GM10266 (cell line): ENCODE measurements around the gene KIAA1755.

Experiments used
- DNase-seq: peaks from one replicate; pipeline ENCODE4 v3.0.0; 2012; ENCODE audit errors: extremely low spot score
- CTCF ChIP-seq: IDR thresholded peaks from 2 replicates; pipeline ENCODE4 v1.5.1; 2012; ENCODE audit warnings: mild to moderate bottlenecking, low read depth; ENCODE audit not compliant: control insufficient read depth, insufficient read depth; ENCODE audit errors: missing control alignments

The KIAA1755 gene

GRCh38 chr20:38230253-38230551 is 30.3 kb downstream of the KIAA1755 start:
- no peak for DNase-seq
- TF ChIP-seq CTCF: no peak

GRCh38 chr20:38229376-38230252 is 30.9 kb downstream of the KIAA1755 start:
- peak; percentile 43 for TF ChIP-seq CTCF
- peak; percentile 46 for DNase-seq

DNA sequence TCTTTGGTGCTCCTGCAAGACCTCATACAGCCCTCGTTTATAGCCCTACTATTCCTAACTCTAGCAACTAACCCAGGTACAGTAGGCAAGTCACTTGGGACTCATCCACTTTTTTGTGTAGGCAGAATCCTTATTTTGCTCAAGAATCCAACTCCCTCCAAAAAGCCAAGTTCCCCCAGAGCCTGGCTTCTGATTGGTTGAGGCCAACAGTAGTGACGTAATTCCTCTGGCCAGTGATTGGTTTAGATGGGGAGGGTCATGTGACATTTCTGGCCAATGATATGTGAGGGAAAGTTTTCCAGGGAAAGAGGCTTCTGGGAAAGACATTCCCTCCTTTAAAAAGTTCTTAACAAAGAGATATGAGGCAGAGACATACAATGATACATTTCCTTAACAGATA is 32.1 kb downstream of the KIAA1755 start:
- no peak for DNase-seq
- TF ChIP-seq CTCF: no peak

GRCh38 chr20:38227420-38228360 is 32.8 kb downstream of the KIAA1755 start:
- TF ChIP-seq CTCF: no peak
- DNase-seq: no peak

DNA sequence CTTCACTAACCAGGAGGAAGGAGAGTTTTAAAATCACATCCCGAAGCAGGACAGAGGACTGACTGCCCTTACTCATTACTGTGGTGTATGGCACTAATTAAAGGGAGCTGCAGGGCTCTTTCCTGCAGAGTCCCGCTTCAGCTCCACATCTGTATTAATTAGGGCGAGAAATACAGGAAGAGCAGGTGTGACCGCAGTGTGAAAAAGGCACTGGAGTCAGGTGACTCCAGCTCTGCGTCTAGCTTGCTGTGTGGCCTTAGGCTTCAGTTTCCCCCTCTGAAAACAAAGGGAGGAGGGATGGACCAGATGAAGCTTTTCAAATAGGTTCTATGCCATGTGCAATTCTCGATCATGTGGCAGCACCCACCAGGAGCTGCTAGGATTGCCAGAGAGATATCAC is 34.0 kb downstream of the KIAA1755 start:
- DNase-seq: no peak
- TF ChIP-seq CTCF: no peak

GRCh38 chr20:38225900-38226263 is 34.7 kb downstream of the KIAA1755 start:
- no peak for DNase-seq

More at GRCh38 chr20:38225900-38226263, 34.7 kb downstream of the KIAA1755 start:
- TF ChIP-seq CTCF: no peak
